UCSD-AML1 (cell line): ENCODE measurements around the gene MTHFSD.

Experiments used
- DNase-seq: peaks from one replicate; lab custom pipeline; 2025; ENCODE audit not compliant: unreplicated experiment; lab: John Stamatoyannopoulos, UW

MTHFSD gene

GRCh38 chr16:86555704-86556075 lies 655 bp upstream of the MTHFSD start:
- no peak for DNase-seq

GRCh38 chr16:86554599-86554916 lies 477 bp downstream of the MTHFSD start:
- DNase-seq, result no peak

GRCh38 chr16:86553356-86553755 lies 1.7 kb downstream of the MTHFSD start:
- no peak for DNase-seq

GRCh38 chr16:86550281-86550680 lies 4.8 kb downstream of the MTHFSD start:
- DNase-seq, result no peak

- DNase-seq, result no peak
Observed at GRCh38 chr16:86549893-86550190, 5.2 kb downstream of the MTHFSD start.

- DNase-seq, result no peak
Observed at GRCh38 chr16:86549076-86549892, 5.8 kb downstream of the MTHFSD start.

GRCh38 chr16:86547286-86547685 lies 7.7 kb downstream of the MTHFSD start:
- DNase-seq, result no peak

- DNase-seq, result no peak
Observed at GRCh38 chr16:86546638-86547013, 8.4 kb downstream of the MTHFSD start.

GRCh38 chr16:86545954-86546637 lies 8.9 kb downstream of the MTHFSD start:
- DNase-seq, result no peak

- no peak for DNase-seq
Observed at GRCh38 chr16:86545481-86545880, 9.6 kb downstream of the MTHFSD start.

GRCh38 chr16:86542756-86543750 lies 12.0 kb downstream of the MTHFSD start:
- no peak for DNase-seq

GRCh38 chr16:86541560-86541959 lies 13.5 kb downstream of the MTHFSD start:
- no peak for DNase-seq

GRCh38 chr16:86540894-86541293 lies 14.1 kb downstream of the MTHFSD start:
- no peak for DNase-seq

- DNase-seq, result no peak
Observed at GRCh38 chr16:86538196-86538780, 16.7 kb downstream of the MTHFSD start.

GRCh38 chr16:86537486-86537885 lies 17.5 kb downstream of the MTHFSD start:
- no peak for DNase-seq

GRCh38 chr16:86536621-86537020 lies 18.4 kb downstream of the MTHFSD start:
- no peak for DNase-seq

GRCh38 chr16:86534779-86535615 lies 20.0 kb downstream of the MTHFSD start:
- no peak for DNase-seq

GRCh38 chr16:86533767-86534351 lies 21.2 kb downstream of the MTHFSD start:
- no peak for DNase-seq

GRCh38 chr16:86533076-86533475 lies 22.0 kb downstream of the MTHFSD start:
- no peak for DNase-seq

- no peak for DNase-seq
Observed at GRCh38 chr16:86532526-86532815, 22.6 kb downstream of the MTHFSD start.
